ENCODE results near the gene LIN54.

DNA sequence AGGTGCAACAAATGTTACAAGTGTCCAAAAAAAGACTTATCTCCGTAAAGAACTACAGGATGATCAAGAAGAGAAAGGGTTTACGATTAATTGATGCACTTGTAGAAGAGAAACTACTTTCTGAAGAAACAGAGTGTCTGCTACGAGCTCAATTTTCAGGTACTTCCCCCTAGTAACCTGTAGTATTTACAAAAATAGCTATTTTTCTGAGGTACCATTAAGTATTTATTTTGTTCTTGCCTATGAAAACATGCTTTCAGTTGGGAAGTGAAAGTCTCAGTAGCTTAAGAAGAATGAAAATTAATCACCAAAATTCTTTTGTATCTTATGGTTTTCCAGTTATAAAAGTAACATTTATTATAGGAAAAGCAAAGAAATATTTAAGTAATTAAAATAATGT lies 104.2 kb downstream of the LIN54 start:
- TF ChIP-seq, protein P1, sequence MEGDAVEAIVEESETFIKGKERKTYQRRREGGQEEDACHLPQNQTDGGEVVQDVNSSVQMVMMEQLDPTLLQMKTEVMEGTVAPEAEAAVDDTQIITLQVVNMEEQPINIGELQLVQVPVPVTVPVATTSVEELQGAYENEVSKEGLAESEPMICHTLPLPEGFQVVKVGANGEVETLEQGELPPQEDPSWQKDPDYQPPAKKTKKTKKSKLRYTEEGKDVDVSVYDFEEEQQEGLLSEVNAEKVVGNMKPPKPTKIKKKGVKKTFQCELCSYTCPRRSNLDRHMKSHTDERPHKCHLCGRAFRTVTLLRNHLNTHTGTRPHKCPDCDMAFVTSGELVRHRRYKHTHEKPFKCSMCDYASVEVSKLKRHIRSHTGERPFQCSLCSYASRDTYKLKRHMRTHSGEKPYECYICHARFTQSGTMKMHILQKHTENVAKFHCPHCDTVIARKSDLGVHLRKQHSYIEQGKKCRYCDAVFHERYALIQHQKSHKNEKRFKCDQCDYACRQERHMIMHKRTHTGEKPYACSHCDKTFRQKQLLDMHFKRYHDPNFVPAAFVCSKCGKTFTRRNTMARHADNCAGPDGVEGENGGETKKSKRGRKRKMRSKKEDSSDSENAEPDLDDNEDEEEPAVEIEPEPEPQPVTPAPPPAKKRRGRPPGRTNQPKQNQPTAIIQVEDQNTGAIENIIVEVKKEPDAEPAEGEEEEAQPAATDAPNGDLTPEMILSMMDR (conservative IDR thresholded peaks at IDR 0.05): no peak
- no peak for TF ChIP-seq ZFX (IDR thresholded peaks at IDR 0.05)

Data from C4-2B (cell line).